PFSK-1 (cell line): Measurements from ENCODE around the gene C3.

ENCODE experiments used
- FOXP2 ChIP-seq: optimal IDR thresholded peaks from 2 replicates; pipeline ENCODE3; 2011; ENCODE audit warnings: borderline replicate concordance, control low read depth, inconsistent platforms; ENCODE audit not compliant: insufficient read depth; ENCODE audit errors: extremely low read length, extremely low read depth
- POLR2AphosphoS5 ChIP-seq: IDR thresholded peaks from 2 replicates; pipeline ENCODE4 v1.6.1; 2012; ENCODE audit warnings: low read depth, mild to moderate bottlenecking, control low read depth, low read length, moderate library complexity
- SIN3A ChIP-seq: IDR thresholded peaks from 2 replicates; pipeline ENCODE4 v1.6.1; 2012; ENCODE audit warnings: mild to moderate bottlenecking, low read length, moderate library complexity, borderline replicate concordance; ENCODE audit not compliant: insufficient read depth
- TAF1 ChIP-seq: IDR thresholded peaks from 2 replicates; pipeline ENCODE4 v1.6.1; 2012; ENCODE audit warnings: low read length, control low read depth, borderline replicate concordance; ENCODE audit not compliant: insufficient read depth
- TF ChIP-seq, protein P1 (sequence below), 2 experiments: IDR thresholded peaks; 2 replicates each; pipeline versions ENCODE4 v1.6.1 to v1.8.0; 2011 to 2012; ENCODE audit warnings: low read depth in 2 of 2, low read length in 2 of 2, control low read depth in 1 of 2, inconsistent platforms in 1 of 2, mild to moderate bottlenecking in 1 of 2, moderate library complexity in 1 of 2; ENCODE audit not compliant: insufficient read depth in 1 of 2

Gene C3

DNA sequence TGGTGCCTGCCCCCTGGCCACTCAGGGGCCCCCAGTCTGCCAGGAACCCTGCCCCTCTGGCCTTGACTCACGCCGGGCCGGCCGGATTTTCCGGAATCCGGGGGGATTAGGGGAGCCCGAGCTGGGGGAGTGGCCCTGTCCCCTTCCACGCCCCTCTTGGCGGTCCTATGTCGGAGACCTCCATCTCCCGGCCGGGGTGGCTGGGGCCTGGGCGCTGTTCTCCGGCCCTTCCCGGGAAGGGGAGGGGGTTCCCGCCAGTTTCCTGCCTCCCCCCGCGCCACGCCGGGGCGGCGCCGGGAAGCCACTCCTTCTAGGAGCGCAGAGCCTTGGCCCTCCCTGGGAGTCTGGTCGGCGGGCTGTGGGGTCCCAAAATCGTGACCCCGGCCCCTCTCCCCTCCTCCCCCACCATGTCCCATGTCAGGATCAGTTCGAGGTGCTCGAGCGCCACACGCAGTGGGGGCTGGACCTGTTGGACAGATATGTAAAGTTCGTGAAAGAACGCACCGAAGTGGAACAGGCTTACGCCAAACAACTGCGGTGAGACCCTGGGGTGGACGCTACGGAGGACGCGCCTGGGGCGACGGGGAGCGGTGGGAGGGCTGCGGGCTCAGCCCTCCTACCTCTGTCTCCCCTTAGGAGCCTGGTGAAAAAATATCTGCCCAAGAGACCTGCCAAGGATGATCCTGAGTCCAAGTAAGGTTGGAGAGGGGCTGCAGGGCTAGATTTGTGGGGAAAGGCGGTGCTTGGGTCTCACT is 20.3 kb upstream of the C3 start:
- TF ChIP-seq, protein P1, sequence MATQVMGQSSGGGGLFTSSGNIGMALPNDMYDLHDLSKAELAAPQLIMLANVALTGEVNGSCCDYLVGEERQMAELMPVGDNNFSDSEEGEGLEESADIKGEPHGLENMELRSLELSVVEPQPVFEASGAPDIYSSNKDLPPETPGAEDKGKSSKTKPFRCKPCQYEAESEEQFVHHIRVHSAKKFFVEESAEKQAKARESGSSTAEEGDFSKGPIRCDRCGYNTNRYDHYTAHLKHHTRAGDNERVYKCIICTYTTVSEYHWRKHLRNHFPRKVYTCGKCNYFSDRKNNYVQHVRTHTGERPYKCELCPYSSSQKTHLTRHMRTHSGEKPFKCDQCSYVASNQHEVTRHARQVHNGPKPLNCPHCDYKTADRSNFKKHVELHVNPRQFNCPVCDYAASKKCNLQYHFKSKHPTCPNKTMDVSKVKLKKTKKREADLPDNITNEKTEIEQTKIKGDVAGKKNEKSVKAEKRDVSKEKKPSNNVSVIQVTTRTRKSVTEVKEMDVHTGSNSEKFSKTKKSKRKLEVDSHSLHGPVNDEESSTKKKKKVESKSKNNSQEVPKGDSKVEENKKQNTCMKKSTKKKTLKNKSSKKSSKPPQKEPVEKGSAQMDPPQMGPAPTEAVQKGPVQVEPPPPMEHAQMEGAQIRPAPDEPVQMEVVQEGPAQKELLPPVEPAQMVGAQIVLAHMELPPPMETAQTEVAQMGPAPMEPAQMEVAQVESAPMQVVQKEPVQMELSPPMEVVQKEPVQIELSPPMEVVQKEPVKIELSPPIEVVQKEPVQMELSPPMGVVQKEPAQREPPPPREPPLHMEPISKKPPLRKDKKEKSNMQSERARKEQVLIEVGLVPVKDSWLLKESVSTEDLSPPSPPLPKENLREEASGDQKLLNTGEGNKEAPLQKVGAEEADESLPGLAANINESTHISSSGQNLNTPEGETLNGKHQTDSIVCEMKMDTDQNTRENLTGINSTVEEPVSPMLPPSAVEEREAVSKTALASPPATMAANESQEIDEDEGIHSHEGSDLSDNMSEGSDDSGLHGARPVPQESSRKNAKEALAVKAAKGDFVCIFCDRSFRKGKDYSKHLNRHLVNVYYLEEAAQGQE (IDR thresholded peaks at IDR 0.05; ENCODE audit: insufficient read depth in 1 of 2, low read depth in 2 of 2, low read length in 2 of 2): no peak
- TF ChIP-seq POLR2AphosphoS5: no peak
- TF ChIP-seq SIN3A: no peak
- no peak for TF ChIP-seq TAF1
- no peak for TF ChIP-seq FOXP2

DNA sequence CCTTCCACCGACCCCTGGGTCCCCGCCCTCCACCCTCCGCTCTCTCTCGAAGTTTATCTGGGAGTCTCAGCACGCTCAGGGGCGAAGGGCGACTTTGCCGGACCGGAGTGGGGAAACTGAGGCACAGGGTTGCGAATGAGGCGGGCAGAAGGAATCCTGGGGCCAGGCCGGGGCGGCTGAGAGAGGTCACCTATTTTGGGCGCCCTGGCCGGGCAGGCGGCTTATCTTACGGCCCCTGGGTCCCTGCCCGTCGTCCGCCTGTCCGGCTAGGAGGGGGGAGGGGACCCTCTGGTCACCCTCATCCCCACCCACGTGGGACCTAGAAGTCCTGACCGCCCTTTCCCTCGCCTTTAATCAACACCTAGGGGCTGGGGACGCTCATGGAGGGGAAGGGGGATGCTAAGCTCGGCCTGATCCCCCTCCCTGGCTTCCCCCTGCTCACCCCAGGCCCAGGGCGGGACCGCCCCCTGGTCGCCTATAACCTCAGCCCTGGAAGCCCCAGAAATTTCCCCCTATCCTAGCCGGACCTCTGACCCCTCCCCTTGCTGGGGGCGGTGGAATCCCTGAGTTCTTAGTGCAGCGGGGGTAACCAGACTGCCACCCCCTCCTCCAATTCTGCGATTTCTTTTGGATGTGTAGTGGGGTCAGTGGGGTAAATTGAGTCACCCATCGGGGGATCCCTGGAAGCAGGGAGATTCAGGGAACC is 19.6 kb upstream of the C3 start:
- TF ChIP-seq TAF1 (no peak), SIN3A (no peak), FOXP2 (no peak), POLR2AphosphoS5 (no peak)
- TF ChIP-seq, protein P1 (IDR thresholded peaks at IDR 0.05; ENCODE audit: insufficient read depth in 1 of 2, low read depth in 2 of 2, low read length in 2 of 2): no peak

DNA sequence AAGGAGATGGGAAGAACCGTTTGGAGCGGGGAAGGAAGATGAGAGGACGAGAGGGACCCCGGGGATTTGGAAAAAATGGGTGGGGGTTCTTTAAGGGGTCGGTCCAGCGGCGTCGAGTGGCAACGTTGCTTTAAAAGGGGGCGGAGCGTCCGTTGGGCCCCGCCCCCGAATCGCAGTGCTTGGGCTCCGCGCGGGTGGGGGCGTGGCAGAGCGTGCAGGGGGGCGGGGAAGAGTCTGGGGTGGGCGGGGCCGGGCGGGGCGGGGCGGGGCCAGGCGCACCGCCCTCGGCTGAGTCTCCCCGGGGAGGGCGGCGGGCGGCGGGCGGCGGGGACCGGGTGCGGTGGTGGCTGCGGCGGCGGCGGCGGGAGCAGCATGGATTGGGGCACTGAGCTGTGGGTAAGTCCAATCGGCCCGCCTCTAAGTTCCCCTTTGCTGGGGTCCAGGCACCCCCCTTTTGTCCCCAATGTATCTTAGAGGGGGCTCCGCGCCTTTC is 19.0 kb upstream of the C3 start, which contains the start of gene TRIP10:
Gene TRIP10 (plus strand): TSS at position 291 of the 493 bp plus-strand sequence. CDS start 82 bp downstream, at position 373.
- TF ChIP-seq SIN3A (no peak), FOXP2 (no peak), TAF1 (no peak), POLR2AphosphoS5 (no peak)
- TF ChIP-seq, protein P1 (IDR thresholded peaks at IDR 0.05; ENCODE audit: insufficient read depth in 1 of 2, low read depth in 2 of 2, low read length in 2 of 2): no peak

DNA sequence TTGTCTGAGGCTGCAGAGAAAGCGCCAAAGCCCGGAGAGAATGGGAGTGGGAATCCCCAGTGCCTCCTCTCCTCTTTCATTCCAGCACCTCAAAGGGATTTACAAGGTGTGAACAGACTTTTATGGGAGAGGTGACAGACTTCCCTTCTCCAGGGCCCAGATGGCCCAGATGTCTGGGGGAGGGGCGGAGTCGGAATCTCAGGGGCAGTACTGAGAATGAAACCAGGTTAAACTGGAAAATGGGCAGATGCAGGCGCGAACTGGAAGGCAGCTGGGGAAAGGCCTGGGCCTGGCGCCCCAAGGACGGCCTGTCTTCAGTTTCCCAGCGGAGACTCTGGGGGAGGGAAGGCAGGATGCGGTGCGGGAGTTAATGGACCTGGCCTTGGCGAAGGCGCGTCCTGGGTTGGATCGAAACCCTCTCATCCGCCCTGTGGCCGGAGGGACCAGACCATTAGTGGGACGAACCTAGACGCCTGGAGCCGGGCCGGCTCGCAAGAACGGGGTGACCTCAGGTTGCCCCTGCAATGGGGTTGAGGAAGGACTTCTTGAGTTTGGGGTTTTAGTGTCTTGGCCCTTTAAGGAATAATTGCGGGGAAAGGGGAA is 18.4 kb upstream of the C3 start:
- TF ChIP-seq TAF1: no peak
- no peak for TF ChIP-seq SIN3A
- TF ChIP-seq, protein P1 (IDR thresholded peaks at IDR 0.05; ENCODE audit: insufficient read depth in 1 of 2, low read depth in 2 of 2, low read length in 2 of 2): no peak
